CD4-positive, alpha-beta memory T cell (primary cell): ENCODE results near the gene RABEPK. TPM values are rescaled to one million over a fixed set of nuclear protein-coding genes. Genes with fewer than 3 reads are reported as not detected.

ENCODE experiments used
- polyA plus RNA-seq, 2 donors: library from polyadenylated mRNA; unstranded; fragments of 300-500 nt; fragmentation: Illumina TruSeq; gene quantifications; one replicate each; pipeline ENCODE4 v1.2.3, GENCODE V29; 2021
- total RNA-seq, 2 experiments: library from RNA; stranded (reverse); gene quantifications; one replicate each; pipeline ENCODE4 v1.2.3, GENCODE V29; 2021

RABEPK gene
- total and polyA plus RNA-seq, 4 experiments from 2014 or later = 12.2 to 43.3 (median 24.7) TPM

Other genes with a start within 250 kb of the RABEPK start
- gene SCAI, start 57.0 kb upstream of the RABEPK start, total RNA-seq = 10 to 100 TPM; 14.7 to 15.5 TPM
- gene SCAI, start 57.0 kb upstream of the RABEPK start, polyA plus RNA-seq = 1 to 10 TPM in 1 of 2 donors, under 1 TPM in 1; 0.23 to 2.4 TPM
- gene PPP6C, start 10.7 kb upstream of the RABEPK start, total RNA-seq = 10 to 100 TPM; 49.2 TPM
- gene PPP6C, start 10.7 kb upstream of the RABEPK start, polyA plus RNA-seq = 10 to 100 TPM; 62.3 to 66.1 TPM
- gene HSPA5, start 40.8 kb downstream of the RABEPK start, total RNA-seq = 100 to 1,000 TPM; 147 to 154 TPM
- 100 to 1,000 TPM; 194 to 253 TPM for gene HSPA5, start 40.8 kb downstream of the RABEPK start, polyA plus RNA-seq
- gene GAPVD1, start 61.3 kb downstream of the RABEPK start, total RNA-seq = 10 to 100 TPM; 67.8 to 76.4 TPM
- gene GAPVD1, start 61.3 kb downstream of the RABEPK start, polyA plus RNA-seq = 10 to 100 TPM; 45.6 to 59.2 TPM